Mesendoderm (in vitro differentiated cells): Measurements from ENCODE around the gene INPP1.
A peak's percentile ranks its signal among the peaks of the same experiment; 100 is the strongest.

Experiments used
- DNase-seq: peaks from one replicate; pipeline ENCODE4 v3.0.0; 2013
- H2AK5ac ChIP-seq: 2 replicates; pipeline ENCODE4 v1.6.1; 2013; ENCODE audit warnings: low read length, inconsistent platforms
- H2BK120ac ChIP-seq: 2 replicates; pipeline ENCODE4 v1.6.1; 2013; ENCODE audit warnings: low read depth, mild to moderate bottlenecking, low read length, moderate library complexity, mixed read lengths
- H2BK15ac ChIP-seq: replicated peaks from 2 replicates; pipeline ENCODE4 v1.6.1; 2013; ENCODE audit warnings: low read depth, mild to moderate bottlenecking, moderate library complexity
- H2BK5ac ChIP-seq: 2 replicates; pipeline ENCODE4 v1.6.1; 2013; ENCODE audit warnings: low read length, inconsistent platforms
- H3K18ac ChIP-seq: 2 replicates; pipeline ENCODE4 v1.6.1; 2013; ENCODE audit warnings: mild to moderate bottlenecking, low read length, mixed read lengths
- H3K23ac ChIP-seq: one replicate; pipeline ENCODE4 v1.6.1; 2013; ENCODE audit warnings: low read length
- H3K27ac ChIP-seq: 2 replicates; pipeline ENCODE4 v1.5.1; 2013; ENCODE audit warnings: low read depth, mild to moderate bottlenecking, inconsistent platforms, low read length, moderate library complexity
- H3K27me3 ChIP-seq: 2 replicates; pipeline ENCODE4 v1.6.1; 2013; ENCODE audit warnings: low read length, control low read depth, mild to moderate bottlenecking, inconsistent platforms; ENCODE audit not compliant: insufficient read depth, poor library complexity
- H3K36me3 ChIP-seq: 2 replicates; pipeline ENCODE4 v1.6.1; 2013; ENCODE audit warnings: low read length, inconsistent platforms; ENCODE audit not compliant: control insufficient read depth, insufficient read depth
- H3K4ac ChIP-seq: one replicate; pipeline ENCODE4 v1.6.1; 2013; ENCODE audit warnings: low read depth, mild to moderate bottlenecking, low read length, moderate library complexity
- H3K4me1 ChIP-seq: 2 replicates; pipeline ENCODE4 v1.6.1; 2013; ENCODE audit warnings: low read depth, low read length, inconsistent platforms; ENCODE audit not compliant: control insufficient read depth
- H3K4me2 ChIP-seq: 2 replicates; pipeline ENCODE4 v1.6.1; 2013; ENCODE audit warnings: low read length
- H3K4me3 ChIP-seq: 2 replicates; pipeline ENCODE4 v1.5.1; 2013; ENCODE audit warnings: mild to moderate bottlenecking, low read length
- H3K56ac ChIP-seq: one replicate; pipeline ENCODE4 v1.6.1; 2013; ENCODE audit warnings: low read length
- H3K79me1 ChIP-seq: 2 replicates; pipeline ENCODE4 v1.6.1; 2013; ENCODE audit warnings: low read length, inconsistent platforms
- H3K79me2 ChIP-seq: 2 replicates; pipeline ENCODE4 v1.6.1; 2013; ENCODE audit warnings: mild to moderate bottlenecking, low read length; ENCODE audit not compliant: control insufficient read depth, insufficient read depth
- H3K9ac ChIP-seq: 2 replicates; pipeline ENCODE4 v1.6.1; 2013; ENCODE audit warnings: low read length, inconsistent platforms
- H4K5ac ChIP-seq: one replicate; pipeline ENCODE4 v1.6.1; 2013; ENCODE audit warnings: low read length
- H4K8ac ChIP-seq: one replicate; pipeline ENCODE4 v1.6.1; 2013; ENCODE audit warnings: low read depth, mild to moderate bottlenecking, control low read depth, low read length, moderate library complexity
- WGBS: extraction: QIAGEN DNeasy Blood & Tissue Kit; methylation state at CpG from one replicate; pipeline ENCODE4 v1.1.7; 2013; ENCODE audit warnings: low lambda C conversion rate, missing lambda C conversion rate; ENCODE audit not compliant: insufficient coverage; ENCODE audit errors: extremely low coverage; 5-methylcytosine and 5-hydroxymethylcytosine counted together

The INPP1 gene

GRCh38 chr2:190342611-190343010 lies 778 bp upstream of the INPP1 start:
- Histone ChIP-seq H3K27ac (no peak overlapping the region), H3K4me1 (peaks cover 2% of the 10 kb centered on the region), H3K23ac (no peak overlapping the region), H3K4me3 (no peak overlapping the region), H3K27me3 (no peaks in the 10 kb centered on the region), H3K4ac (no peak overlapping the region), H3K56ac (no peak overlapping the region), H2BK120ac (no peak overlapping the region), H3K4me2 (no peak overlapping the region), H2BK5ac (no peak overlapping the region), H3K79me1 (no peaks in the 10 kb centered on the region), H2BK15ac (no peak overlapping the region), H2AK5ac (no peak overlapping the region), H4K5ac (no peak overlapping the region), H4K8ac (no peak overlapping the region), H3K79me2 (no peaks in the 10 kb centered on the region), H3K18ac (no peak overlapping the region), H3K9ac (no peak overlapping the region), H3K36me3 (no peaks in the 10 kb centered on the region)
- DNase-seq = peak; percentile 65
- WGBS = no CpG with 5 or more reads among the region's 4 CpGs

GRCh38 chr2:190343089-190343535 lies 277 bp upstream of the INPP1 start:
- H4K8ac ChIP-seq = no peak overlapping the region
- H3K23ac ChIP-seq = no peak overlapping the region
- no peak overlapping the region for H4K5ac ChIP-seq
- H3K4me1 ChIP-seq = peaks cover 2% of the 10 kb centered on the region
- H3K36me3 ChIP-seq = no peaks in the 10 kb centered on the region
- no peaks in the 10 kb centered on the region for H3K79me1 ChIP-seq
- no peak overlapping the region for H2AK5ac ChIP-seq
- H3K4me2 ChIP-seq = peak overlapping the region; percentile 81
- H2BK120ac ChIP-seq = no peak overlapping the region
- no peak overlapping the region for H3K4ac ChIP-seq
- no CpG with 5 or more reads among the region's 10 CpGs for WGBS
- no peaks in the 10 kb centered on the region for H3K79me2 ChIP-seq
- H3K4me3 ChIP-seq = no peak overlapping the region
- no peaks in the 10 kb centered on the region for H3K27me3 ChIP-seq
- no peak overlapping the region for H2BK5ac ChIP-seq
- DNase-seq = peak; percentile 44
- H3K18ac ChIP-seq = peak overlapping the region; percentile 7
- H3K9ac ChIP-seq = peak overlapping the region; percentile 56
- H2BK15ac ChIP-seq = no peak overlapping the region
- H3K56ac ChIP-seq = peak overlapping the region; percentile 78
- no peak overlapping the region for H3K27ac ChIP-seq

GRCh38 chr2:190344276-190344827 lies 963 bp downstream of the INPP1 start:
- Histone ChIP-seq H3K27ac (no peak overlapping the region), H3K4ac (no peak overlapping the region), H2BK15ac (no peak overlapping the region), H2BK5ac (no peak overlapping the region), H4K8ac (peak overlapping the region; percentile 91), H3K4me1 (peaks cover 2% of the 10 kb centered on the region), H3K4me2 (peak overlapping the region; percentile 81), H2AK5ac (no peak overlapping the region), H3K18ac (no peak overlapping the region), H3K27me3 (no peaks in the 10 kb centered on the region), H3K56ac (peak overlapping the region; percentile 78), H3K9ac (peak overlapping the region; percentile 56), H3K79me1 (no peaks in the 10 kb centered on the region), H3K4me3 (peak overlapping the region; percentile 3), H3K79me2 (no peaks in the 10 kb centered on the region), H4K5ac (no peak overlapping the region), H2BK120ac (no peak overlapping the region), H3K23ac (no peak overlapping the region), H3K36me3 (no peaks in the 10 kb centered on the region)
- DNase-seq = peak; percentile 78
- no CpG with 5 or more reads among the region's 7 CpGs for WGBS

- Histone ChIP-seq H3K4me3 (no peak overlapping the region), H3K4me2 (no peak overlapping the region), H3K18ac (no peak overlapping the region), H3K23ac (no peak overlapping the region), H3K27me3 (no peaks in the 10 kb centered on the region), H3K4ac (no peak overlapping the region), H3K27ac (no peak overlapping the region), H2AK5ac (no peak overlapping the region), H3K79me1 (no peaks in the 10 kb centered on the region), H4K8ac (no peak overlapping the region), H2BK15ac (no peak overlapping the region), H2BK5ac (no peak overlapping the region), H3K79me2 (no peaks in the 10 kb centered on the region), H3K56ac (no peak overlapping the region), H3K9ac (no peak overlapping the region), H3K4me1 (no peaks in the 10 kb centered on the region), H4K5ac (no peak overlapping the region), H2BK120ac (no peak overlapping the region), H3K36me3 (no peaks in the 10 kb centered on the region)
- DNase-seq = no peak
These were observed 7.0 kb downstream of the INPP1 start for GRCh38 chr2:190350371-190350770.

- Histone ChIP-seq H3K18ac (no peak overlapping the region), H3K4me2 (no peak overlapping the region), H3K27ac (no peak overlapping the region), H3K36me3 (no peaks in the 10 kb centered on the region), H2BK5ac (no peak overlapping the region), H2BK120ac (no peak overlapping the region), H4K5ac (no peak overlapping the region), H2AK5ac (no peak overlapping the region), H3K56ac (no peak overlapping the region), H3K79me2 (no peaks in the 10 kb centered on the region), H3K9ac (no peak overlapping the region), H3K79me1 (no peaks in the 10 kb centered on the region), H4K8ac (no peak overlapping the region), H3K4me3 (no peak overlapping the region), H3K23ac (peak overlapping the region; percentile 3), H3K27me3 (no peaks in the 10 kb centered on the region), H3K4ac (no peak overlapping the region), H2BK15ac (no peak overlapping the region), H3K4me1 (no peaks in the 10 kb centered on the region)
- no peak for DNase-seq
- no CpG with 5 or more reads among the region's 3 CpGs for WGBS
These were observed 8.6 kb downstream of the INPP1 start for GRCh38 chr2:190351955-190352354.
